K562 (cell line): ENCODE results near the gene NEUROG1. TPM values are rescaled to one million over a fixed set of nuclear protein-coding genes. Genes with fewer than 3 reads are reported as not detected.
A peak's percentile ranks its signal among the peaks of the same experiment; 100 is the strongest.

Experiments
- CEBPZ ChIP-seq: fragments of 150-350 bp; IDR thresholded peaks from 2 replicates; pipeline ENCODE4 v1.6.1; 2014; ENCODE audit warnings: low read depth, mild to moderate bottlenecking, low read length, borderline replicate concordance
- PKNOX1 ChIP-seq: fragments of 450-650 bp; IDR thresholded peaks from 2 replicates; pipeline ENCODE4 v1.6.1; 2016
- REST ChIP-seq, 2 experiments: fragments of 450-650 bp; formaldehyde crosslinking in 1 of 2; IDR thresholded peaks; 2 replicates each; pipeline versions ENCODE4 v1.4.0 to v1.6.1; 2014 to 2020; ENCODE audit warnings: mild to moderate bottlenecking in 2 of 2, borderline replicate concordance in 1 of 2, low read depth in 1 of 2
- polyA plus RNA-seq, 8 experiments: library from polyadenylated mRNA; depleted of rRNA in 4 of 8; stranded (reverse) in 5 of 8; unstranded in 3 of 8; fragments of >200 nt; fragmentation: Nextera tagmentation in 2 of 8; fragmentation: Illumina TruSeq in 1 of 8; extraction: Ambion mirVana in 2 of 8; extraction: Trizol in 1 of 8; gene quantifications; 2 replicates each; pipeline versions ENCODE4 v1.2.1 to v1.2.3, GENCODE V29; 2011 to 2014; ENCODE audit warnings: inconsistent platforms in 1 of 8, missing spikeins in 1 of 8
- total RNA-seq, 7 experiments: library from RNA; depleted of rRNA in 6 of 7; stranded (reverse); fragments of >200 nt in 6 of 7; fragmentation: Illumina TruSeq in 2 of 7; extraction: Trizol in 2 of 7; gene quantifications; 2 replicates each; pipeline versions ENCODE4 v1.2.1 to v1.2.3, GENCODE V29; 2011 to 2021; ENCODE audit warnings: low replicate concordance in 1 of 7

Gene NEUROG1
- total and polyA plus RNA-seq, 9 of the 15 experiments (the other 6 are each of a cell fraction or from before 2014, with no cell fraction given): not detected

- peak; percentile 90 for TF ChIP-seq REST (IDR thresholded peaks at IDR 0.05; ENCODE audit: borderline replicate concordance)
- TF ChIP-seq REST (CRISPR knock-in tag; IDR thresholded peaks at IDR 0.05; ENCODE audit: low read depth): no peak
- no peak for TF ChIP-seq CEBPZ
- 0 out of 2 replicates have a peak, but pooled peaks have one; percentile 6 for TF ChIP-seq PKNOX1
Measured at GRCh38 chr5:135551593-135552447, 16.1 kb upstream of the NEUROG1 start (continued).
